Measurements from ENCODE around the gene LRRC55.

GRCh38 chr11:57203359-57203758 lies 21.6 kb downstream of the LRRC55 start:
- TF ChIP-seq, protein P1, sequence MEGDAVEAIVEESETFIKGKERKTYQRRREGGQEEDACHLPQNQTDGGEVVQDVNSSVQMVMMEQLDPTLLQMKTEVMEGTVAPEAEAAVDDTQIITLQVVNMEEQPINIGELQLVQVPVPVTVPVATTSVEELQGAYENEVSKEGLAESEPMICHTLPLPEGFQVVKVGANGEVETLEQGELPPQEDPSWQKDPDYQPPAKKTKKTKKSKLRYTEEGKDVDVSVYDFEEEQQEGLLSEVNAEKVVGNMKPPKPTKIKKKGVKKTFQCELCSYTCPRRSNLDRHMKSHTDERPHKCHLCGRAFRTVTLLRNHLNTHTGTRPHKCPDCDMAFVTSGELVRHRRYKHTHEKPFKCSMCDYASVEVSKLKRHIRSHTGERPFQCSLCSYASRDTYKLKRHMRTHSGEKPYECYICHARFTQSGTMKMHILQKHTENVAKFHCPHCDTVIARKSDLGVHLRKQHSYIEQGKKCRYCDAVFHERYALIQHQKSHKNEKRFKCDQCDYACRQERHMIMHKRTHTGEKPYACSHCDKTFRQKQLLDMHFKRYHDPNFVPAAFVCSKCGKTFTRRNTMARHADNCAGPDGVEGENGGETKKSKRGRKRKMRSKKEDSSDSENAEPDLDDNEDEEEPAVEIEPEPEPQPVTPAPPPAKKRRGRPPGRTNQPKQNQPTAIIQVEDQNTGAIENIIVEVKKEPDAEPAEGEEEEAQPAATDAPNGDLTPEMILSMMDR (IDR thresholded peaks at IDR 0.05): no peak
- TF ChIP-seq POLR2A (IDR thresholded peaks at IDR 0.05; ENCODE audit: low read length): no peak
- no peak for TF ChIP-seq RFX5 (IDR thresholded peaks at IDR 0.05)
- TF ChIP-seq ZNF302 (CRISPR knock-in tag; IDR thresholded peaks at IDR 0.05): no peak
